OCI-LY1 (cell line): Measurements from ENCODE around the gene TLDC2.
"Not testable (repeated sequence)": the region's sequence is repeated elsewhere in the genome, so short reads cannot be mapped to it uniquely, and the experiment has no call there.

Source experiments
- H2AFZ ChIP-seq: fragments of 200-600 bp; sonication (generic), shearing (Covaris generic); 2 replicates; pipeline ENCODE4 v1.6.0; 2014; ENCODE audit warnings: antibody characterized with exemption, mild to moderate bottlenecking, low read length
- H3F3A ChIP-seq: fragments of 200-600 bp; sonication (generic), shearing (Covaris generic); 2 replicates; pipeline ENCODE4 v1.6.0; 2014; ENCODE audit warnings: mild to moderate bottlenecking, antibody characterized with exemption, low read length, moderate library complexity; ENCODE audit not compliant: insufficient read depth
- H3K27ac ChIP-seq: fragments of 200-600 bp; sonication (generic); 2 replicates; pipeline ENCODE4 v1.5.1; 2014; ENCODE audit warnings: low read length, mixed run types, mild to moderate bottlenecking, low read depth; ENCODE audit not compliant: poor library complexity, severe bottlenecking
- H3K27me3 ChIP-seq: fragments of 200-600 bp; sonication (generic); 2 replicates; pipeline ENCODE4 v1.6.0; 2014; ENCODE audit warnings: antibody characterized with exemption, mild to moderate bottlenecking, low read length, moderate library complexity; ENCODE audit not compliant: insufficient read depth
- H3K36me3 ChIP-seq: fragments of 200-600 bp; sonication (generic); 2 replicates; pipeline ENCODE4 v1.6.1; 2014; ENCODE audit warnings: mild to moderate bottlenecking, antibody characterized with exemption, low read length, moderate library complexity, mixed read lengths; ENCODE audit not compliant: insufficient read depth
- H3K4me1 ChIP-seq: fragments of 200-600 bp; sonication (generic); 2 replicates; pipeline ENCODE4 v1.5.1; 2014; ENCODE audit warnings: mild to moderate bottlenecking, low read length, moderate library complexity; ENCODE audit not compliant: insufficient read depth, severe bottlenecking
- H3K4me2 ChIP-seq: fragments of 200-600 bp; sonication (generic), shearing (Covaris generic); 2 replicates; pipeline ENCODE4 v1.6.1; 2014; ENCODE audit warnings: low read length
- H3K4me3 ChIP-seq: fragments of 200-600 bp; sonication (generic); 2 replicates; pipeline ENCODE4 v1.5.1; 2014; ENCODE audit warnings: low read length, low read depth, mild to moderate bottlenecking, mixed read lengths; ENCODE audit not compliant: poor library complexity, severe bottlenecking
- H3K79me2 ChIP-seq: fragments of 200-600 bp; shearing (Covaris generic); 2 replicates; pipeline ENCODE4 v1.6.1; 2016; ENCODE audit warnings: mixed run types, low read length, mixed read lengths; ENCODE audit not compliant: insufficient read depth
- H3K9ac ChIP-seq: fragments of 200-600 bp; sonication (generic), shearing (Covaris generic); 2 replicates; pipeline ENCODE4 v1.6.1; 2014; ENCODE audit warnings: mild to moderate bottlenecking, low read length, mixed read lengths
- H3K9me2 ChIP-seq: fragments of 200-600 bp; sonication (generic), shearing (Covaris generic); 2 replicates; pipeline ENCODE4 v1.6.1; 2014; ENCODE audit warnings: low read depth, mild to moderate bottlenecking, low read length, mixed read lengths
- H3K9me3 ChIP-seq: fragments of 200-600 bp; shearing (Covaris generic); 2 replicates; pipeline ENCODE4 v1.6.1; 2014; ENCODE audit warnings: low read length, mixed read lengths
- H4K20me1 ChIP-seq: fragments of 200-600 bp; sonication (generic), shearing (Covaris generic); 2 replicates; pipeline ENCODE4 v1.6.0; 2016; ENCODE audit warnings: mild to moderate bottlenecking, low read length; ENCODE audit not compliant: insufficient read depth
- EZH2 ChIP-seq: fragments of 200-600 bp; sonication (generic), shearing (Covaris generic); IDR thresholded peaks from 2 replicates; pipeline ENCODE4 v1.8.0; 2017; ENCODE audit warnings: borderline replicate concordance, mixed run types, mild to moderate bottlenecking, antibody characterized with exemption, low read length, moderate library complexity, mixed read lengths
- TF ChIP-seq, protein P1 (sequence below): fragments of 200-600 bp; sonication (generic), shearing (Covaris generic); IDR thresholded peaks from 2 replicates; pipeline ENCODE4 v1.5.1; 2017; ENCODE audit warnings: mild to moderate bottlenecking, antibody characterized with exemption, low read length, moderate library complexity, mixed read lengths

Gene TLDC2

DNA sequence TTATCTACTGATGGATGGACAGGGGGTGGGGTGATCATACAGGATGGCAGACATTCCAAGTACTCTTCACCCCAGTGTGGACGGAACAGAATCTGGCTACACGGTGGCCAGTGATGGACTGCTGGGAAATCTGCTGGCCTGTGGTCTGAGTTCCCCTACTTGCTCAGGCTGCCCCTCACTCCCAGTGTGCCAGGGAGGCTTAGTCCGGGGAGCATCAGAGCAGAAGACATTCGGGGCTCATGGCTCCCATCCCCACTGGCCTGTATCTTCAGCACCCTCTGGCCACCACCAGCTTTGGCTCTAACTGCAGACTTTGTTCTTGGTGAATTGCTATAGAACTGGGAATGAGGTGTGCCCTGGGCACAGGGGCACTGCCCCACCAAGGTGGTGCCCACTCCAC lies 15.3 kb downstream of the TLDC2 start:
- Histone ChIP-seq H3K4me2 (no peak overlapping the region), H3K4me1 (peaks cover 9% of the 10 kb centered on the region), H3F3A (no peaks in the 10 kb centered on the region), H2AFZ (no peak overlapping the region), H3K27me3 (no peaks in the 10 kb centered on the region), H3K9me3 (no peaks in the 10 kb centered on the region), H3K9ac (no peak overlapping the region), H3K36me3 (no peaks in the 10 kb centered on the region; the same call in 1 of the 2 replicates), H4K20me1 (no peaks in the 10 kb centered on the region), H3K79me2 (no peaks in the 10 kb centered on the region), H3K4me3 (no peak overlapping the region), H3K27ac (no peak overlapping the region), H3K9me2 (no peaks in the 10 kb centered on the region)
- TF ChIP-seq, protein P1, sequence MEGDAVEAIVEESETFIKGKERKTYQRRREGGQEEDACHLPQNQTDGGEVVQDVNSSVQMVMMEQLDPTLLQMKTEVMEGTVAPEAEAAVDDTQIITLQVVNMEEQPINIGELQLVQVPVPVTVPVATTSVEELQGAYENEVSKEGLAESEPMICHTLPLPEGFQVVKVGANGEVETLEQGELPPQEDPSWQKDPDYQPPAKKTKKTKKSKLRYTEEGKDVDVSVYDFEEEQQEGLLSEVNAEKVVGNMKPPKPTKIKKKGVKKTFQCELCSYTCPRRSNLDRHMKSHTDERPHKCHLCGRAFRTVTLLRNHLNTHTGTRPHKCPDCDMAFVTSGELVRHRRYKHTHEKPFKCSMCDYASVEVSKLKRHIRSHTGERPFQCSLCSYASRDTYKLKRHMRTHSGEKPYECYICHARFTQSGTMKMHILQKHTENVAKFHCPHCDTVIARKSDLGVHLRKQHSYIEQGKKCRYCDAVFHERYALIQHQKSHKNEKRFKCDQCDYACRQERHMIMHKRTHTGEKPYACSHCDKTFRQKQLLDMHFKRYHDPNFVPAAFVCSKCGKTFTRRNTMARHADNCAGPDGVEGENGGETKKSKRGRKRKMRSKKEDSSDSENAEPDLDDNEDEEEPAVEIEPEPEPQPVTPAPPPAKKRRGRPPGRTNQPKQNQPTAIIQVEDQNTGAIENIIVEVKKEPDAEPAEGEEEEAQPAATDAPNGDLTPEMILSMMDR: no peak
- TF ChIP-seq EZH2: no peak

DNA sequence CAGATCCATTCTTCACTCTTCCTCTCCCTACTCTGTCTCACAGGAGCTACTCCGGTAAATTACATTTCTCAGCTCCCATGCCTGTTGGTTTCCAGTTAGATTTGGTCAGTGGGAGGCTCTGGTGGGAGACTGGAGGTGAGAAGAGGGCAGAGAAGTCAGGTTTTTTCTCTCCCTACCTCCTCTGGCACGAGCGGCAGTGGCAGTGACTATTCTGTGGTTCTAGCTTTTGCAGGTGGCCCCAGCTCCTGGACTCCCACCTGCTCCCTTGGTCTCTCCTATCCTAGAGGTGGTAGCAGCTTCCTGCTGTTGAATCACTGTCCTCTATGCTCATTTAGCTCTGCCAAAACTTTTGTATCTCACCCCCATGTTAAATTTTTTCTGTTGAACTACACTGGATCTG lies 17.9 kb downstream of the TLDC2 start:
- H4K20me1 ChIP-seq: no peaks in the 10 kb centered on the region
- H3K4me3 ChIP-seq: no peak overlapping the region
- no peaks in the 10 kb centered on the region for H3K9me3 ChIP-seq
- H3K9me2 ChIP-seq: no peaks in the 10 kb centered on the region
- no peaks in the 10 kb centered on the region for H3K79me2 ChIP-seq
- TF ChIP-seq EZH2: no peak
- no peaks in the 10 kb centered on the region for H3K27me3 ChIP-seq
- no peaks in the 10 kb centered on the region for H3F3A ChIP-seq
- H3K36me3 ChIP-seq: peaks cover 4% of the 10 kb centered on the region; the same call in 1 of the 2 replicates
- no peak overlapping the region for H3K9ac ChIP-seq
- H3K4me2 ChIP-seq: no peak overlapping the region
- no peak overlapping the region for H3K27ac ChIP-seq
- H2AFZ ChIP-seq: no peak overlapping the region
- no peaks in the 10 kb centered on the region for H3K4me1 ChIP-seq

DNA sequence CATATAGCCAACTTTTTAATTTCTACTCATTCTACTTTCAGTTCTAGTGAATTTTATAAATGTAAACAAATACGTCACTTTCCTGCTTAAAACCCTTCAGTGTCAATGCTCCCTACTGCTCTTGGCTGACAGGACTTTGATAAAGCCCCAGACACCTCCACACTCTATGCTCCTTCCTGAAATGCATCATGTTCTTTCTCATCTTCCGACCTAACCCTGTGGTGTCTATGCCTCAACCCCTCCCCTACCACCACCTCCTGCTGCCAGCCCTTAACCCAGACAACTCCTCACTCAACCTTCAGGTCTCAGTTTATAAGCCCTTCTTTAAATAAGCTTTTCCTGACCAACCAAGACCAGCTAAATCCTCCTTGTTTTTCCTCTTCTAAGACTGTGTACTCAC lies 19.1 kb downstream of the TLDC2 start:
- H3K9ac ChIP-seq: no peak overlapping the region
- H4K20me1 ChIP-seq: no peaks in the 10 kb centered on the region
- peaks cover 4% of the 10 kb centered on the region; the same call in 1 of the 2 replicates for H3K36me3 ChIP-seq
- H3K4me2 ChIP-seq: no peak overlapping the region
- TF ChIP-seq EZH2: no peak
- TF ChIP-seq, protein P1: no peak
- H3K79me2 ChIP-seq: no peaks in the 10 kb centered on the region
- H2AFZ ChIP-seq: no peak overlapping the region
- no peak overlapping the region for H3K27ac ChIP-seq
- H3K9me2 ChIP-seq: no peaks in the 10 kb centered on the region
- H3K27me3 ChIP-seq: no peaks in the 10 kb centered on the region
- H3K4me3 ChIP-seq: no peak overlapping the region
- no peaks in the 10 kb centered on the region for H3K9me3 ChIP-seq
- H3K4me1 ChIP-seq: no peaks in the 10 kb centered on the region
- no peaks in the 10 kb centered on the region for H3F3A ChIP-seq

DNA sequence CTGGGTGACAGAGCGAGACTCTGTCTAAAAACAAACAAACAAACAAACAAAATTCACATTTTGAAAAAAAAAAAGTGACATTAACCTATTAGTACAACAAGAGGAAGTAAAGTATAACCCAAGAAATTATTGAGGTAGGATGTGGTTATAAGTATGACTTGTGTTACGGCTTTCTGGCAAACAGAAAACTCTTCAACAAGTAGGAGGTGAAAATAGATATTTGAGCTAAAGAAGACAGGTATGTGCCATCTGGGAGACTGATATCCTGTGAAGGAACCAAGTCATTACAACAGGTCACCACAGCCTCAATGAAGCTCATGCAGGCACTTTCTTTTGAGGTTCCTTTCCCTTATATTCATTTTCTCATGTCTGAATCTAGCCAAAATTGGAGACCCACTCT lies 28.8 kb downstream of the TLDC2 start:
- no peaks in the 10 kb centered on the region for H4K20me1 ChIP-seq
- no peak overlapping the region for H3K9ac ChIP-seq
- no peaks in the 10 kb centered on the region for H3K9me3 ChIP-seq
- no peaks in the 10 kb centered on the region for H3K79me2 ChIP-seq
- peaks cover 4% of the 10 kb centered on the region for H3K4me1 ChIP-seq
- no peaks in the 10 kb centered on the region for H3K9me2 ChIP-seq
- H3K27me3 ChIP-seq: no peaks in the 10 kb centered on the region
- H3K4me2 ChIP-seq: no peak overlapping the region
- H3F3A ChIP-seq: no peaks in the 10 kb centered on the region
- H3K36me3 ChIP-seq: peaks cover 22% of the 10 kb centered on the region; the same call in 1 of the 2 replicates
- no peak overlapping the region for H3K27ac ChIP-seq
- no peak overlapping the region for H3K4me3 ChIP-seq
- no peak for TF ChIP-seq EZH2
- TF ChIP-seq, protein P1: no peak
- no peak overlapping the region for H2AFZ ChIP-seq

DNA sequence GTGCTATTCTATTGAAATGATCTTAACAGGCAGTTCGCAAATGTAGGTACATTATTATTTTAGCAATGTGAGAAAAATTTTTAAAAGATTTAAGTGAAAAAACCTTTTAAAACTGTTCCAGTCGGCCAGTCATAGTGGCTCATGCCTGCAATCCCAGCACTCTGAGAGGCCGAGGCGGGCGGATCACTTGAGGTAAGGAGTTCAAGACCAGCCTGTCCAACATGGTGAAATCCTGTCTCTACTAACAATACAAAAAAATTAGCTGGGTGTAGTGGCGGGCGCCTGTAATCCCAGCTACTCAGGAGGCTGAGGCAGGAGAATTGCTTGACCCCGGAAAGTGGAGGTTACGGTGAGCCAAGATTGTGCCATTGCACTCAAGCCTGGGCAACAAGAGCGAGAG lies 29.6 kb downstream of the TLDC2 start:
- H3K9ac ChIP-seq, H3K9me2 ChIP-seq, H3F3A ChIP-seq, H4K20me1 ChIP-seq, H3K4me3 ChIP-seq, H3K79me2 ChIP-seq, H3K27me3 ChIP-seq, H2AFZ ChIP-seq, H3K4me1 ChIP-seq, H3K9me3 ChIP-seq, H3K27ac ChIP-seq, H3K4me2 ChIP-seq: not testable (repeated sequence)
- peaks cover 23% of the 10 kb centered on the region; the same call in 1 of the 2 replicates for H3K36me3 ChIP-seq

DNA sequence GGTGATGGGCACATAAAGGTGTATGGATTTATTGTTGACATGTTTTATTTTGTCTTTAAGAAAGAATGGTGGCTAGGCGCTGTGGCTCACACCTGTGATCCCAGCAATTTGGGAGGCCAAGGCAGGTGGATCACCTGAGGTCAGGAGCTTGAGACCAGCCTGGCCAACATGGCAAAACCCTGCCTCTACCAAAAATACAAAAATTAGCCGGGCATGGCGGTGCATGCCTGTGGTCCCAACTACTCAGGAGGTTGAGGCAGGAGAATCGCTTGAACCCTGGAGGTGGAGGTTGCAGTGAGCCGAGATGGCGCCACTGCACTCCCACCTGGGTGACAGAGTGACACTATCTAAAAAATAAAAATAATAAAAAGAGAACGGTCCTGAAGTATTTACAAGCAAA lies 30.1 kb downstream of the TLDC2 start:
- not testable (repeated sequence) for H3K27ac ChIP-seq, H2AFZ ChIP-seq, H3K4me1 ChIP-seq, H3K4me3 ChIP-seq, H3K27me3 ChIP-seq, H3F3A ChIP-seq, H3K79me2 ChIP-seq, H3K9ac ChIP-seq, H3K9me3 ChIP-seq, H3K9me2 ChIP-seq, H4K20me1 ChIP-seq, H3K4me2 ChIP-seq
- H3K36me3 ChIP-seq: peaks cover 23% of the 10 kb centered on the region; the same call in 1 of the 2 replicates
